ENCODE results near the gene MCC.

MCC gene

GRCh38 chr5:113364466-113364865, 123.8 kb downstream of the MCC start:
- DNase-seq (ENCODE audit: low read depth in 2 of 2), result no peak

- DNase-seq (ENCODE audit: low read depth in 2 of 2), result no peak
Measured at GRCh38 chr5:113361701-113362100, 126.6 kb downstream of the MCC start.

GRCh38 chr5:113359419-113359818, 128.8 kb downstream of the MCC start:
- DNase-seq (ENCODE audit: low read depth in 2 of 2), result no peak

- no peak for DNase-seq (ENCODE audit: low read depth in 2 of 2)
Measured at GRCh38 chr5:113358696-113359095, 129.6 kb downstream of the MCC start.

- no peak for DNase-seq (ENCODE audit: low read depth in 2 of 2)
Measured at GRCh38 chr5:113357696-113358476, 130.4 kb downstream of the MCC start.

GRCh38 chr5:113356487-113356886, 131.8 kb downstream of the MCC start:
- DNase-seq (ENCODE audit: low read depth in 2 of 2), result no peak

GRCh38 chr5:113354055-113354454, 134.2 kb downstream of the MCC start:
- DNase-seq (ENCODE audit: low read depth in 2 of 2), result no peak

- no peak for DNase-seq (ENCODE audit: low read depth in 2 of 2)
Measured at GRCh38 chr5:113347572-113347971, 140.7 kb downstream of the MCC start.

- DNase-seq (ENCODE audit: low read depth in 2 of 2), result no peak
Measured at GRCh38 chr5:113344973-113345940, 143.0 kb downstream of the MCC start.

- DNase-seq (ENCODE audit: low read depth in 2 of 2), result no peak
Measured at GRCh38 chr5:113343343-113343742, 144.9 kb downstream of the MCC start.

- DNase-seq (ENCODE audit: low read depth in 2 of 2), result no peak
Measured at GRCh38 chr5:113340537-113340936, 147.7 kb downstream of the MCC start.

GRCh38 chr5:113338628-113339027, 149.6 kb downstream of the MCC start:
- DNase-seq (ENCODE audit: low read depth in 2 of 2), result no peak

GRCh38 chr5:113337515-113338415, 150.5 kb downstream of the MCC start:
- no peak for DNase-seq (ENCODE audit: low read depth in 2 of 2)

GRCh38 chr5:113336975-113337374, 151.3 kb downstream of the MCC start:
- no peak for DNase-seq (ENCODE audit: low read depth in 2 of 2)

- no peak for DNase-seq (ENCODE audit: low read depth in 2 of 2)
Measured at GRCh38 chr5:113333411-113333810, 154.8 kb downstream of the MCC start.

- no peak for DNase-seq (ENCODE audit: low read depth in 2 of 2)
Measured at GRCh38 chr5:113331209-113331551, 157.1 kb downstream of the MCC start.

- DNase-seq (ENCODE audit: low read depth in 2 of 2), result no peak
Measured at GRCh38 chr5:113330533-113331208, 157.6 kb downstream of the MCC start.

GRCh38 chr5:113329981-113330380, 158.3 kb downstream of the MCC start:
- no peak for DNase-seq (ENCODE audit: low read depth in 2 of 2)

GRCh38 chr5:113325054-113325453, 163.2 kb downstream of the MCC start:
- no peak for DNase-seq (ENCODE audit: low read depth in 2 of 2)

- DNase-seq (ENCODE audit: low read depth in 2 of 2), result no peak
Measured at GRCh38 chr5:113321276-113321675, 167.0 kb downstream of the MCC start.

GRCh38 chr5:113320273-113320780, 167.9 kb downstream of the MCC start:
- DNase-seq (ENCODE audit: low read depth in 2 of 2), result no peak

All from stimulated activated CD8-positive, alpha-beta memory T cell treated with anti-CD3 and anti-CD28 coated beads, Interleukin-2, amount 100 ng/mL, for 48 hours (primary cell).